HepG2 (cell line): ENCODE data around the gene LMOD1. TPM values are rescaled to one million over a fixed set of nuclear protein-coding genes. Genes with fewer than 3 reads are reported as not detected.
A peak's percentile ranks its signal among the peaks of the same experiment; 100 is the strongest.

Source experiments
- ARID2 ChIP-seq: sonication (generic); formaldehyde crosslinking; IDR thresholded peaks from 2 replicates; pipeline ENCODE4 v1.8.1; 2022; ENCODE audit warnings: mild to moderate bottlenecking, missing genetic modification reagents, borderline replicate concordance
- GABPB1 ChIP-seq: IDR thresholded peaks from 2 replicates; pipeline ENCODE4 v1.6.1; 2016; ENCODE audit warnings: mild to moderate bottlenecking, missing genetic modification reagents, moderate library complexity, missing compliant biosample characterization
- HMGXB3 ChIP-seq: sonication (generic); formaldehyde crosslinking; IDR thresholded peaks from 2 replicates; pipeline ENCODE4 v1.4.0; 2020; ENCODE audit warnings: missing genetic modification reagents, borderline replicate concordance
- KAT8 ChIP-seq: IDR thresholded peaks from 2 replicates; pipeline ENCODE4 v1.6.1; 2016; ENCODE audit warnings: missing genetic modification reagents, missing compliant biosample characterization
- MIER2 ChIP-seq: IDR thresholded peaks from 2 replicates; pipeline ENCODE4 v1.6.1; 2016; ENCODE audit warnings: missing biosample characterization, missing genetic modification reagents
- NRL ChIP-seq: sonication (generic); formaldehyde crosslinking; IDR thresholded peaks from 2 replicates; pipeline ENCODE4 v1.5.0; 2020; ENCODE audit warnings: missing genetic modification reagents, mild to moderate bottlenecking, moderate library complexity, borderline replicate concordance
- PRPF4 ChIP-seq: fragments of 200-400 bp; formaldehyde crosslinking; IDR thresholded peaks from 2 replicates; pipeline ENCODE4 v1.6.1; 2016; ENCODE audit warnings: low read length, low read depth; ENCODE audit not compliant: poor library complexity, severe bottlenecking
- RFXANK ChIP-seq: IDR thresholded peaks from 2 replicates; pipeline ENCODE4 v1.6.1; 2016
- SKI ChIP-seq: fragments of 450-650 bp; IDR thresholded peaks from one replicate; pipeline ENCODE4 v1.6.1; 2018; ENCODE audit warnings: mild to moderate bottlenecking; ENCODE audit not compliant: partially characterized antibody
- TAF1 ChIP-seq: sonication (generic); formaldehyde crosslinking; IDR thresholded peaks from 2 replicates; pipeline ENCODE4 v1.4.0; 2020; ENCODE audit warnings: missing genetic modification reagents
- TEAD3 ChIP-seq: optimal IDR thresholded peaks from 2 replicates; pipeline ENCODE3; 2016; ENCODE audit warnings: borderline replicate concordance
- ZBTB44 ChIP-seq: sonication (generic); formaldehyde crosslinking; IDR thresholded peaks from 2 replicates; pipeline ENCODE4 v1.4.0; 2020; ENCODE audit warnings: missing genetic modification reagents
- ZFP1 ChIP-seq: IDR thresholded peaks from 2 replicates; pipeline ENCODE4 v1.6.1; 2016
- ZNF142 ChIP-seq: sonication (generic); formaldehyde crosslinking; IDR thresholded peaks from 2 replicates; pipeline ENCODE4 v1.4.0; 2020; ENCODE audit warnings: missing genetic modification reagents
- ZNF205 ChIP-seq: IDR thresholded peaks from 2 replicates; pipeline ENCODE4 v1.6.1; 2018; ENCODE audit warnings: missing biosample characterization, missing genetic modification reagents
- ZNF251 ChIP-seq: sonication (generic); formaldehyde crosslinking; IDR thresholded peaks from 2 replicates; pipeline ENCODE4 v1.9.0; 2021; ENCODE audit warnings: mild to moderate bottlenecking, missing genetic modification reagents
- ZNF501 ChIP-seq: sonication (generic); formaldehyde crosslinking; IDR thresholded peaks from 2 replicates; pipeline ENCODE4 v1.5.1; 2020; ENCODE audit warnings: mild to moderate bottlenecking, moderate library complexity, missing genetic modification reagents
- ZNF547 ChIP-seq: sonication (generic); formaldehyde crosslinking; IDR thresholded peaks from 2 replicates; pipeline ENCODE4 v1.5.1; 2020; ENCODE audit warnings: mild to moderate bottlenecking, missing genetic modification reagents
- ZNF616 ChIP-seq: sonication (generic); formaldehyde crosslinking; IDR thresholded peaks from 2 replicates; pipeline ENCODE4 v1.5.0; 2020; ENCODE audit warnings: low read depth, mild to moderate bottlenecking, missing genetic modification reagents
- polyA plus RNA-seq, 8 experiments: library from polyadenylated mRNA; depleted of rRNA in 3 of 8; stranded (reverse) in 7 of 8; unstranded in 1 of 8; fragments of >200 nt; fragmentation: Illumina TruSeq in 4 of 8; extraction: Trizol in 4 of 8; gene quantifications; 2 replicates each; pipeline versions ENCODE4 v1.2.1 to v1.2.3, GENCODE V29; 2011 to 2016; ENCODE audit warnings: low read depth in 4 of 8, missing spikeins in 1 of 8, mixed read lengths in 1 of 8; ENCODE audit not compliant: insufficient read depth in 1 of 8
- total RNA-seq, 5 experiments: library from RNA; depleted of rRNA; stranded (reverse); fragments of >200 nt; fragmentation: Illumina TruSeq; extraction: Trizol; gene quantifications; 2 replicates each; pipeline ENCODE4 v1.2.3, GENCODE V29; 2016; ENCODE audit warnings: low read depth in 1 of 5

The LMOD1 gene
- total and polyA plus RNA-seq, 2 of the 13 experiments (the other 11 are each of a cell fraction or from before 2014, with no cell fraction given) = not detected

GRCh38 chr1:201955009-201955728 lies 8.8 kb upstream of the LMOD1 start, which contains the start of gene TIMM17A (continued):
- TF ChIP-seq RFXANK (CRISPR knock-in tag) = peak; percentile 60; the same call in 1 of the 2 replicates
- TF ChIP-seq ZFP1 (CRISPR knock-in tag) = no peak
- TF ChIP-seq ZNF251 (CRISPR knock-in tag) = peak; percentile 78
- peak; percentile 98 for TF ChIP-seq GABPB1 (CRISPR knock-in tag)
- TF ChIP-seq SKI = peak; percentile 13
- TF ChIP-seq ZNF501 = peak; percentile 82
- TF ChIP-seq TEAD3 = peak; percentile 47
- peak; percentile 91 for TF ChIP-seq TAF1 (CRISPR knock-in tag)
- peak; percentile 93 for TF ChIP-seq HMGXB3 (CRISPR knock-in tag)
- TF ChIP-seq ZNF547 (CRISPR knock-in tag) = peak; percentile 80; the same call in 1 of the 2 replicates
- peak; percentile 84; the same call in 1 of the 2 replicates for TF ChIP-seq ZNF205 (CRISPR knock-in tag)
- no peak for TF ChIP-seq ZNF616 (CRISPR knock-in tag)
- TF ChIP-seq ZBTB44 (CRISPR knock-in tag) = peak; percentile 65; the same call in 1 of the 2 replicates
- TF ChIP-seq MIER2 (CRISPR knock-in tag) = peak; percentile 49; the same call in 1 of the 2 replicates
- TF ChIP-seq PRPF4 = peak; percentile 79
- peak; percentile 93 for TF ChIP-seq KAT8 (CRISPR knock-in tag)
- TF ChIP-seq ZNF142 = no peak
- TF ChIP-seq NRL (CRISPR knock-in tag) = peak; percentile 5; the same call in 1 of the 2 replicates
- peak; percentile 63; the same call in 1 of the 2 replicates for TF ChIP-seq ARID2 (CRISPR knock-in tag)
